IPS-11a (cell line): Measurements from ENCODE around the gene SLC2A13.
"Not testable (repeated sequence)": the region's sequence is repeated elsewhere in the genome, so short reads cannot be mapped to it uniquely, and the experiment has no call there.

Experiments
- H3K4me3 ChIP-seq: one replicate; pipeline ENCODE4 v1.5.1; 2013; ENCODE audit warnings: low read depth, low read length, control low read depth

SLC2A13 gene

DNA sequence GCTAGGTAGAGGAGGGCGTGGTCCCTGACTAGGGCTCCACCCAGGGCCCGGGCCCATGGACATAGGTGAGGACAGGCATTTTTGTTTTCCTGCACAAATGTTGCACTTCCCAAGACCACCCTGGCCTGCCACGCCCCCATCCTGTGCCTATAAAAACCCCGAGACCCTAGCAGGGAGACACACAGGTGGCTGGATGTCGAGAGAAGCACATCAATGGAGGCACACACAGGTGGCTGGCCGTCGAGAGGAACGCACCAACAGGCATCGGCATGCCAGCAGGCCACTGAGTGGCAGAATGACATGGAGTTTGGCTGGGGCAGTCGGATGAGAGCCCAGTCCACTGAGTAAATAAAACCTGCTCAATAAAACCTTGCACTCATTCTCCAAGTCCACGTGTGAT, 328.4 kb downstream of the SLC2A13 start:
- no peak overlapping the region for H3K4me3 ChIP-seq

DNA sequence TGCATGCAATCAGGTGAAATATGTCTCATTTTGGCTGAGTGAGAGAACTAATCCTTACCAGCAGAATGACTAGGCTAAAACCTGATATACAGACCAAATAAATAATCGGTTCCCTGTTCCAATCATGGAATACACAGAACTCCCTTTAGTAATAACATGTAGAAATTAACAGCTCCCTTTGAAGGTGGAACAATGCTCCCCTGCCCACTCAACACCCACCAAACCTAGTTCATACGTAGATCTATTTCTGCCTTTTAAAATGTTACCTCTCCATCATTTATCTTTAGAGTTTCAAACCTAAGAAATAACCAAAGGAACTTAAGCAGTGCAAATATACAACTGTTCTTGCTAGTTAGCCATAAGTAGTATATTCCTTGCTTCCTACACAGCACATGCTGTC, 332.6 kb downstream of the SLC2A13 start:
- H3K4me3 ChIP-seq = no peak overlapping the region

DNA sequence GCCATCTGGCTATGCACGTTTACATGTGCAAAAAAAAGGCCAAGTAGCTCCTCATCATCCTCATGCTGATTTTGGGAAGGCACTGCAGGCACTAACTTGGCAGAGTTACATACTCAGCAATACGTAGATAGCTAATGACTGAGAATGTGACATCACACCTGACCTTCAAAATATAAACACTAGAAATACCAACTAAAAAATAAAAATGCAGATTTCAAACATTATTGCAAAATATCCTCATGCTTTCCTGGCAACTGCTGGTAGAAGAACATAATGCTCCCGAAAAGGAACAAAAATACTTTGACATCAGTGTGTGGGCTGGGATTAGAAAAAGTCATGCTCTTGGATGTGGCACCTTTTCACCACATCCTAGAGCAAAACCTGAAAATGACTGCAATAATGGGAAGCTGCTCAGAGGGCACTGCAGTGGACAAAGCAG, 333.0 kb downstream of the SLC2A13 start:
- no peak overlapping the region for H3K4me3 ChIP-seq

DNA sequence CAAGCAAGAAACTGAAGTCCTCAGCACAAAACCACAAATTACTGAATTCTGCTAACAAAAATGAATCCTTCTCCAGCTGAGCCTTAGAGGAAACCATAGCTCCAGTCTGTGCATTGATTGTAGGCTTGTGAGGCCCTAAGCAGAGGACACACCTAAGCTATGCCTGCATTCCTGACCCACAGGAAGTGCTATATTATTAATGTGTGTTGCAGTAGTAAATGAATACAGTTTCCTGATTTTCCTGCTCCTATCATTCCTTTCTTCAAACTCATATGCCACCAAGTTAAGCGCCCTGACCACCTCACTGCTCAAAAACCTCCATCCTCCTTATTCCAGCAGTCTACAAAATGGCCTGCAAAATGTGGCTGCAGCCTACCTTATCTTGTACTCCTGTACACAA, 334.4 kb downstream of the SLC2A13 start:
- H3K4me3 ChIP-seq = no peak overlapping the region

DNA sequence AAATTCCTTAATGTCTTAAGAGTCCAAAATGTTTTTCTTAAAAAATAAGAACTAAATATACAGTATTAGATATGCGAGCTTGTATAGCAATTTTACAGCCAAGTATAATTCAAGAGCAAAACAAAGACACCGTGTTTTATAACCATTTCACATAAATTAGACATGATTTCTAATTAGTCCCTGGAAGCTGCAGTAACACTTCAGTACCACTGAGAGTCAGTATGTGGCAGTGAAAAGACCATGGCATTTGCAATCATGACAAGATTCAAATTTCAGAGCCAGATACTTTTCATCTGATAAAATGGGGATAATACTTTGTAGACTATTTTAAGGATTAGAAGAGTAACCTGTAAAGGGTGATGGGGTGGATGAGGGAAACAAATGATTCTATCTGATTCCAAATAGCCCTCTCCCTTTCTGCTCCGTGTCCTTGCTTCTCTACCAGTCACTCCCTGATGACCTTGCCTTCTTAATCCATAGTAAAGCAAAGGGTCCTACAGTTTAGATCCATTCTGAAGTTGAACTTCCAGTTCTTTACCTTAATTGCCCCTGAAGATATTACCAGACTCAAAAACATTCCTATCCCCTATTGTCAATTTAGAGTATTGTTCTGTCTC, 340.8 kb downstream of the SLC2A13 start:
- H3K4me3 ChIP-seq = no peak overlapping the region

DNA sequence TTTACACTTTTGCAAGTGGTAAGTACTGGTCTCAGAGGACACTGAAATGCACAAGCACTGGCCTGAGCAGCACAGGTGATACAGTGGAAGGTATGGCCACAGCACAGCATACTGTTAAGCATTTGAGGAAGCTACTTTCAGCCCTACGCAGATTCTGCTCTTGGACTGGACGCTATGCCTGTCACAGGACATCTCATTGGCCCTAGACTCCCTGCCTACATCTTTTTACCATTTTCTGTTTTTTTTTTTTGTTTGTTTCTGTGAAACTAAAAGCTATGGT, 342.1 kb downstream of the SLC2A13 start:
- H3K4me3 ChIP-seq = no peak overlapping the region

DNA sequence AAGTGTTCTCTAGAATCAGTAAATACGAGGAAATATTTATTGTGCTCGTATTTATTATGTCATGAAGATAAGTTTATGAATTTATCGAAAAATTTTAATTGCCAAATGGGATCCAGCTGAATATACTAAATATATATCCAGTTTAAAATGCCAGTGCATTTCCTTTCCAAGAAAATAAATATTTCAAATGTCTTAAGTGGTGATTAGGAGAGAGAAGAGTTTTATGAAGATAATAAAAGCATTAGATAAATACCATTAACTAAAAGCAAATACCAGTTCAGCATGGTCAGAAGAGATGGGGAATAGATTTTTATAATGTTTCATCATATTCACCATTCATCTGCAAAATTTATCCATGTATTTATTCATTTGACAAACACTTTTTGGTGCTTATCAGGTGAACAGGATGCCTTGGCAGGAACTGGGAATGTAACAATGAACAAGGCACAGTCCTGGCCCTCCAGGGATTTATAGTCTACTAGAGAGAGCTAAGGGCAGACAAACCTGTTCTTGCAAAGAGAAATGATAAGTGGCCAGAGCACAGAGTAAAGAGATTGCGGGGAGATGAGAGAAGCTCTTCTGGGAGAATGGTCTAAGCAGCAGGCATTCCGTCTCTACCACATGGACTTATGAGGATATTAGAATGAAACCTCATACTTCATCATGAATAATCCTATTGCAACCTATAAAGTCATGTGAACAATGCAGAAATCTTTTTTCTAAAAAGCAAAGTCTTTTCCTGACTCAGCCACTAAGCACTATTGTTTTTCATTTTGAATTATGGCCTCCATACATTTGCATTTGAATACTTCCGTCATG, 342.6 kb downstream of the SLC2A13 start:
- no peak overlapping the region for H3K4me3 ChIP-seq

DNA sequence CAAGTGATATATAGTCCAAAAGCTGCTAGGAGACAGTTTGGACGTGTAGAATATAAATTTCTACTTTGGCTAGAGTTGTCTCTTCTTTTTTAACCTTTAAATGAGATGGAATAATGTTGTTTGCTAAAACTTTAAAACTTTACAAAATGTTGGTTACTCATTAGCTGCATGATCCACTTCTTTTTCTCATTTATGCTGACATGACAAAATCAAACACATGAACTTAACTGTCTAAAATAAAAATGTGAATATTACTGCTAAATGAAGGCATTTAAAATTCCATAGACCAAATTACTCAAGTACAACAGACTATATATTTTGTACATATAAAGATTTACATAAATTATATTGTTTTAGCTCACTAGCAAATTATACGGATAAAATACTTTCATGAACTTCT, 350.4 kb downstream of the SLC2A13 start:
- H3K4me3 ChIP-seq = no peak overlapping the region

DNA sequence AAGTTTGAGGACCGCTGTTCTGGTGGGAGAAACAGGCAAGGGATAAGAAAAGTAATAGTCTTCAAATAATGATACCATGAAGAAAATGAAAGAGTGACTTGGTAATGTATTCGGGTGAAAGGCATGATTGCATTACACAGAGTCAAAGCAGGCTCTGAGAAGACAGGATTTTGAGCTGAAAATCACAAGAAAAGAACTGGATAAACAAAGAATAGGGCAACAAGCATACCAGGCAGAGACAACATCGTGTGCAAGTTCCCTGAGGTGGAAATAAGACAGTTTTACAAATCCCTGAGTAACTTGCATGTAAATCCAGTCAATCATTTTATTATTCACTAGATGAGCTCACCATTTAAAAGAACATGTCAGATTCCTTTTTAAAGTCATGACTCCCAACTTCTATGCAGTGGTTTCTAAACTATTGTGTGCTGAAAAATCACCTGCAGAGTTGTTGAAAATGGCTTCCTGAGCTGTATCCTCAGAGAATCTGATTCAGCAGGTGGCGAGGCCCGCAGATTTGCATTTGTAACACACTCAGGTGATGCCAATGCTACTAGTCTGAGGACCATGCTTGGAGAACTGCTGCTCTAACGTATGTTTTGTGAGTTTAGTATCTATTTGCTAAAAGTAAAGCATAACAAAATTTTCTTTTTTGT, 353.3 kb downstream of the SLC2A13 start:
- no peak overlapping the region for H3K4me3 ChIP-seq

DNA sequence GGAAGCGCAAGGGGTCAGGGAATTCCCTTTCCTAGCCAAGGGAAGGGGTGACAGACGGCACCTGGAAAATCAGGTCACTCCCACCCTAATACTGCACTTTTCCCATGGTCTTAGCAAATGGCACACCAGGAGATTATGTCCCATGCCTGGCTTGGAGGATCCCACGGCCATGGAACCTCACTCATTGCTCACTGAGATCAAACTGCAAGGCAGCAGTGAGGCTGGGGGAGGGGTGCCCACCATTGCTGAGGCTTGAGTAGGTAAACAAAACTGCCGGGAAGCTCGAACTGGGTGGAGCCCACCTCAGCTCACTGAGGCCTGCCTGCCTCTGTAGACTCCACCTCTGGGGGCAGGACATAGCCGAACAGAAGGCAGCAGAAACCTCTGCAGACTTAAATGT, 359.7 kb downstream of the SLC2A13 start:
- H3K4me3 ChIP-seq = not testable (repeated sequence)

DNA sequence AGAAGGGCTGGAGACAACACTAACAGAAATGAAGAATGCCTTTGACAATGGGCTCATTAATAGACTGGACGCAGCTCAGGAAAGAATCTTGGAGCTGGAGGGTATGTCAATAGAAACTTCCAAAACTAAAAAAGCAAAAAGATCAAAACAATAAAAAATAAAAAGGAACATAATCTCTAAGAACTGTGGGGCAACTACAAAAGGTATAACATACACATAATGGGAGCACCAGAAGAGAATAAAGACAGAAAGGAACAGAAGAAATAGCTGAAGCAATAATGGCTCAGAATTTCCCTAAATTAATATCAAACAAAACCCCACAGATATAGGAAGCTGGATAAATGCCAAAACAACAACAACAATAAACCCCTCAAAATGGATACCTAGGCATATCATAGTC, 362.2 kb downstream of the SLC2A13 start:
- no peak overlapping the region for H3K4me3 ChIP-seq

DNA sequence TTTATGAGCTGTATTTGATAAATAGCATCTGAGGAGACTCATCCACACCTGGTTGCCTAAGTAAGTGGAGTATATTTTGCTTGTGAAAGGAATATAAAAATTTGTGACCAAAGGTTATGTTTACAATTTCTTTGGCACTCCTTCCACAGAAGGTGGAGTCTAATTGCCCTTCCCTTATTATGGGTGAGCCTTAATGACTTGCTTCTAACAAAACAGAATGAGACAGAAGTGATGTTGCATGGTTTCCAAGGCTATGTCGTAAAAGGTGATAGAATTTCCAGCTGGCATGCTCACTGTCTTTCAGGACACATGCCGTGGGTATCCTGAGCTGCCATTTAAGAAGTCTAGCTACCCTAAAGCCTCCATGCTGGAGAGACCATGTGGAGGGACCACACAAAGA, 369.5 kb downstream of the SLC2A13 start:
- no peak overlapping the region for H3K4me3 ChIP-seq

DNA sequence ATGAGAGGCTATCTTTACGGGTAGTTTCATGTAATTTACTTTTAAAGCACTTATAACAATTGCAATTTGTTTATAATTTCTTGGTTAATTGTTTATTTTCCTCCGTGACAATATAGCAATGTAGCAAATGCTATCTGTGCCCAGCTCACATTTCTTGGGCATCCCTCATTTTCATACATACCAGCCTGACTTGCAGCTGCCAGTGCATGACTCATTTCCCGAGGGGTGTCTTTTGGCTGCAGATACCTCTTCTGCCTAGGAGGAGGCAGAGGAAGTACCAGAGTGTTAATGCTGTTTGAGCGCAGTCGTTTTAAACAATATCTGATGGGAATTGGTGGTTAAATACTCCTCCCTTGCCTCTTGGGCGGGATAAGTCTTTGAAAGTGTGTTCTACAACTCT, 382.1 kb downstream of the SLC2A13 start:
- no peak overlapping the region for H3K4me3 ChIP-seq

DNA sequence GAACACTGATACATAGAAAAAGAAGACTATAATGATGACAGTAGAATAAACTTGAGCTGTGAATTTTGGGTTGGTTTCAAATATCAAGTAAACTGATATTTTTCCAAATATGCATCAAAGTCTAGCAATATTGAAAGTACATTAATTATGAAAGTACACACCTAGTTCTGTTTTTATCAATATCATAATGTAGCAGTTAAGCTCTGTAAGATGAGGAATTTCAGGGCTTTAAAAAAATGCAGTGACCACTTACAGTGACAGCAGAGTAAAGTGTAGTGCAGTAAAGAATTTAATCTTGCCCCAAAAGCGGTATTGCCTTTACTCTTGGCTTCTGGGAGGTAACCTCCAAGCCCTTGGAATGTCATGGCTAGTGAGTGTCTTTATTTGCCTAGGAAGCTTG, 383.4 kb downstream of the SLC2A13 start:
- H3K4me3 ChIP-seq = no peak overlapping the region

DNA sequence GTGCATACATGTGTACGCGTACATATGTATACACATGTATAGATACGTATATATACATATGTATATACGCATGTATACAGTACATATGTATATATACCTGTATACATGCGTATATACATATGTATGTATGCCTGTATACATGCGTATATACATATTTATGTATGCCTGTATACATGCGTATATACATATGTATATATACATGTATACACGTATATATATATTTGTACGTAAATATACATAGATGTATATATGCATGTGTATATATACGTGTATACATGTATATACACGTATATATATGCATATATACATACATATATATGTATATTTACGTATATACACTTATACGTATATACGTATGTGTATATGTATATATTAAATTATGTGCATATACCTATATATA, 392.3 kb downstream of the SLC2A13 start:
- no peak overlapping the region for H3K4me3 ChIP-seq

DNA sequence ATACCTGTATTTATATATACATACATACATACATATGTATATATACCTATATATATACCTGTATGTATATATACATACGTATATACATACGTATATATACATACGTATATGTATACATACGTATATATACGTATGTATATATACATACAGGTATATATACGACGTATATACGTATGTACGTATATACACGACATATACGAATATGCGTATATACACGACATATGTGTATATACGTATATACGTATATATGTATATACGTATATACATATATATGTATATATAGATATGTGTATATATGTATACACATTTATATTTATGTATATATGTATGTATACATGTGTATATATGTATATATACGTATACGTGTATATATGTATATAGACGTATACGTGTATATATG, 393.5 kb downstream of the SLC2A13 start:
- no peak overlapping the region for H3K4me3 ChIP-seq
